Right ventricle myocardium superior (tissue), 1 donor: ENCODE measurements around the gene SYT2. TPM values are rescaled to one million over a fixed set of nuclear protein-coding genes. Genes with fewer than 3 reads are reported as not detected.
"Not testable (repeated sequence)": the region's sequence is repeated elsewhere in the genome, so short reads cannot be mapped to it uniquely, and the experiment has no call there.

ENCODE experiments used
- ATAC-seq: fragments of 200-7000 bp; cut with Tn5 transposase; one replicate; pipeline ENCODE4 v1.9.1; 2020; ENCODE audit warnings: mild to moderate bottlenecking; ENCODE audit not compliant: poor library complexity
- DNase-seq: peaks from one replicate; pipeline ENCODE4 v3.0.0-alpha.2; 2020
- intact Hi-C: fragments of 100-400 bp; cut with DNase I; formaldehyde crosslinking; loops from one replicate; pipeline ENCODE4 v1.11.2; 2022
- total RNA-seq: library from RNA; stranded (reverse); fragmentation: NEBNext Ultra II Directional; extraction: Animal tissue kit (Norgen Biotek cat#: 25700); gene quantifications from one replicate; pipeline ENCODE4 v1.2.1, GENCODE V29; 2021
- donor health status: DM: no; HTN: yes; CAD: no; lungs with severe emphysema.

SYT2 gene
- total RNA-seq, 1 donor from 2014 or later: not detected

GRCh38 chr1:202656951-202657646, 53.2 kb downstream of the SYT2 start:
- no peak for DNase-seq
- intact Hi-C loops: no loop called here
- ATAC-seq: no peak

DNA sequence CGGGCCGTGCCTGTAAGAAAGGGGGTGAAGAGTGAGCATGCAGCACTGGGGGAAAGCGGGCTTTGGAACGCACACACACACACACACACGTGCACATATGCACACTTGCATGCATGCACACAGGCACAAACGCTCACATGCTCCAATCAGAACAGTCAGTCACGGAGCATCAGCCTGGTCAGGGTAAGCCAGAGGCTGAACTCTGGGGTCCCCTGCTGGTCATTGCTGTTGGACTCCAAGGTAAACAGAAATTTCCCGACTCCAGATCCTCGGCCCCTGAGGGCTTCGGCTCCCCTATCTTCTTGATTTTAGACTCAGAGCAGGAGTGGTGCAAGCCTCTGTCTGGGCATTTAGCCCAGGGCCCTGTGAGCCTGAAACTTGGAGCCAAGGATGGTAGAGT, 54.2 kb downstream of the SYT2 start:
- peak; percentile 58 for ATAC-seq

GRCh38 chr1:202654079-202654478, 56.2 kb downstream of the SYT2 start:
- intact Hi-C loops: no loop called here
- no peak for ATAC-seq
- DNase-seq: no peak

More for the DNA sequence above, 54.2 kb downstream of the SYT2 start:
- DNase-seq: no peak
- intact Hi-C loops: no loop called here

DNA sequence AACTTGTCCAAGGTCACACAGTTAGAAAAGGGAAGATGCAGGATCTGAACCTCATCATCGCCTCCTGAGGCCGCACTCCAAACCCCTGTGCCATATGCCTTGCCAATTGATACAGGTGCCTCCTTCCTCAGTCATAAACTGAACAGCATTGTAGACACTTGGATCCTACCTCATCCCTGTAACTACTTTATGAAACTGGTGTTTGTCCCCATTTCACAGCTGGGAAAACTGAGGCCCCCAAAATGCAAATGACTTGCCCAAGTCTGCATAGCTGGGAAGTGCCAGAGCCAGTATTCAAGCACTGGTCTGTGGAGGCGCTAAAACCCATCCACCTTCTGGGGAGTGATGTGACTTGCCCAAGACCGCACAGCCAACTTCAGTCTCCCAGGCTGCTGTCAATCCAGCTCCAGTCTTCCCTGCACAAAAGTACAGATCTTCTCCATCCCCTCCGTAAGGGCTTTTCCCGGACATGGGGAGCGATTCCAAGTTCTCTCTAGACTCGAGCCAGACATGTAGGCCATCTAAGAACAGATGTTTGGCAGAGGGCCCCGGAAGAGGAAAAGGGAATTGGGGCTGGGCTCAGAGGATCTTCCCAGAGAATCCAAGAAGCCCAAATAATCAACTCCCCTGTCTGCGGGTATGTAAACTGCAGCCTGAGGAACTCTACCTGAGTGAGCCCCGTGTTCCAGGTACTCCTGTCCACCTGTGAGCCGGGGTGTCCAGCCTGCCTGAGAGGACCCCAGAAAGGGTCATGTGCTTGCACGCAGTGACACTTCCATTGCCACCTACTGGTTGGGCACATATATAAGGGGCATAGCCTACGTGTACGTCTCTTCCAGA, 60.5 kb downstream of the SYT2 start:
- DNase-seq: no peak
- ATAC-seq: no peak
- intact Hi-C loops: no loop called here

- ATAC-seq (no peak), DNase-seq (no peak)
- intact Hi-C loops: no loop called here
These were observed 61.5 kb downstream of the SYT2 start for GRCh38 chr1:202648605-202649226.

DNA sequence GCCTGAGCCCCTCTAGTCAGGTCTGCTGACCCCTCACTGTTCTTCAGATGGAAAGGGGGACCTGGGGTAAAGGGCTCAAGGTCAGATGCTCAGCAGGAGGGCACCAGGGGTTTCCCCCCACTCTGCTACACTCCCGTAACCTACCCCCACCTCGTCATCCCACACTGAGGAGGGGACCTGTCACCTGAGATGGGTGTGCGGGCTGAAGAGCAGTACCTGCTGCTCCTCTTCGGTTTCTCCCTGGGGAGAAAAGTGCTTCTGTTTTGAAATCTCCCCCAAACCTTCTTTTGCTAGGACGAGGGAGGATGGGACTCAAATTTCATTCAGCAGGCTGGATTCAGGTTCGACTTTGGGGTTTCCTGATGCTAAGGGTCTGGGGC, 65.2 kb downstream of the SYT2 start:
- DNase-seq (no peak), ATAC-seq (no peak)
- intact Hi-C loops: no loop called here

DNA sequence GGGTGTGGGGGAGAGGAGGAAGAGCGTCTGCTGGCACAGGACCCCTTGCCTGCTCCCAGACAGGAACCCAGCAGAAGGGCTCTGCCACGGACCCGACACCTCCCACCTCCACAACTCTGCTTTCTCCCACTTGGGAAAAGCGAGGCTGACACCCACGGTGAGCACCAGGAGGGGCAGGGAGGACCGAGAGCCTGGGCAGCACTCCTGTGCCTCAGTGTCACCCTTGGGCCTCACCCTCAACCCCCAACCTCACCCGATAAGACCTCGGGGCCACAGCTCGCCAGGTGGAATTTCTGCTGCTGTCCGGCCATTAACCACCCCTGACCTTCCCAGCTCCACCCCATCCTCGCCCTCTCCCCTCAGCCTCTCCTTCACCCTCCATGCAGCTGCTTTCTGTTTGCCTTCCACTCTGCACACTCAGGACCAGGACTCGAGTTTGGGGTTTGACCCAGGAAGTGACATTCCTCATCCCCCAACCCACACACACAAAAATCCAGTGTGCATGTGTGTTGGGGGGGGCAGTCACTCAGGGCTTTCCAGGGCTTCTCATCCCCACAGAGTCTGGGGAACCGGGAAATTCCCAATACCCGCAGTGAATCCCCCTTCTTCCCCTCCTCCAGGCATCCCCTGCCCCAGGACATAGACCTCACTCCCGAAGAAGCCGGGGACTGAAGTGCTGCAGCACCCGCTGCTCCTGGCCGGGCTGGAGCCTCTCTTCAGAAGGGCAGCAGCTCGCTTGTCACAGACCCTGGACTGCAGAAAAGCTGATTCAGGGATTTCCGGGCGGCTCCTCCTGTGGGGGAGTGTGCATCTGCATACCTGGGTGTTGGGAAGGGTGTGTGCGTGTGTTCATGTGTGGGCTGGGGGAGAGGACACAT, 65.8 kb downstream of the SYT2 start:
- ATAC-seq: no peak
- intact Hi-C loops: no loop called here
- DNase-seq: no peak

- intact Hi-C loops: no loop called here
- peak; percentile 30 for ATAC-seq
- DNase-seq: no peak
These were observed 66.6 kb downstream of the SYT2 start for GRCh38 chr1:202643397-202644218.

DNA sequence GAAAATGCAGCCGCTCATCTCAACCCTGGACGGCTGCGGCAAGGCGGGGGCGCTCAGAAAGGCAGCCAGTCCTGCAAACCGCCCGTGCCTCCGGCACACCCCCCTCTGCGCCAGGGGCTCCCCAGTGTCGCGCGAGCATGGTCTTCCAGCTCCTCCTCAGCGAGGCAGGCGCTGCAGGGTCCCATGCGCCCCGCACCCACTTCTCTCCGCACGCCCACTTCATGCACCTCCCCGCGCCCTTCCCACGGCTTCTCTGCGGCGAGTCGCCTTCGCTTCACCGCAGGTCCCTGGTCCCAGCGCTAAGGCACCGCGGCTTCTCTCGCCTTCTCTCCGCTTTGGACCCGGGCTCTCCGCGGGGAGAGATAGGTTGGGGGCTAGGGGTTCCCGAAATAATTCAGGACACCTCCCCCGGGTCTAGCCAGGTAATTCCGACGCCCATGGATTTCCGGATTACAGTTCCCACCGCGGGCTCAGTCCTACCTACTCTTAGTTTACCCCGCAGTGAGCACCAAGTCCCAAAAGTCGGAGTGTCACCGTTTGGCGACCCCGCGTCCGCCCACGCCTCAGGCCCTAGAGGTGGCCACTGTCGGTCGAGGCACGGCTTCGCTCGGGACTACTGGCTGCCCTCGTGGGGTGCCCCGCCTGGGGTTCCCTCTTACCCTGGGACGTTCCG, 67.5 kb downstream of the SYT2 start:
- DNase-seq (no peak), ATAC-seq (peak; percentile 18)
- intact Hi-C loops: no loop called here

- DNase-seq: no peak
- intact Hi-C loops: no loop called here
- ATAC-seq: no peak
These were observed 68.0 kb downstream of the SYT2 start for GRCh38 chr1:202642212-202642611.

DNA sequence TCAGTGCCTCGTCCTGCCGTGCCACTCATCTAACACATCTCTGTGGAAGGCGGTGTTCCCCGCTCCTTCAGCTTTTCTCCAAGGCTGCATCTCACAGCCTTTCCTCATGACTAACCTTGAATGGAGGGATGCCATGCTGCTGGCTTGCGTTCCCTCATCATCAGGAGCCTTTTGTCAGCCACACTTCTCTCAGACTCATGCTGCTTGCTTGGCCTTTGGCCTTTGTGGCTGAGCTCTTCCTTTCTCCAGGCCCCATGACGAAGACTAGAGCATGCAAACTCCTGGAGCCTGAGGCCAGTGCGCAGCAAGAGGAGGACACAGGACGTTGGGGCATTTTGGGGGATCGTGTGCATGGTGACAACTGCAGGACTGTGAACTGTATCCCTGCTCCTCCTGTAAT, 70.8 kb downstream of the SYT2 start:
- DNase-seq (no peak), ATAC-seq (no peak)
- intact Hi-C loops: no loop called here

- ATAC-seq: peak; percentile 56
- intact Hi-C loops, DNase-seq: not testable (repeated sequence)
These were observed 71.5 kb downstream of the SYT2 start for GRCh38 chr1:202638701-202639305.

- intact Hi-C loops: no loop called here
- DNase-seq (no peak), ATAC-seq (no peak)
These were observed 72.1 kb downstream of the SYT2 start for GRCh38 chr1:202638019-202638700.

DNA sequence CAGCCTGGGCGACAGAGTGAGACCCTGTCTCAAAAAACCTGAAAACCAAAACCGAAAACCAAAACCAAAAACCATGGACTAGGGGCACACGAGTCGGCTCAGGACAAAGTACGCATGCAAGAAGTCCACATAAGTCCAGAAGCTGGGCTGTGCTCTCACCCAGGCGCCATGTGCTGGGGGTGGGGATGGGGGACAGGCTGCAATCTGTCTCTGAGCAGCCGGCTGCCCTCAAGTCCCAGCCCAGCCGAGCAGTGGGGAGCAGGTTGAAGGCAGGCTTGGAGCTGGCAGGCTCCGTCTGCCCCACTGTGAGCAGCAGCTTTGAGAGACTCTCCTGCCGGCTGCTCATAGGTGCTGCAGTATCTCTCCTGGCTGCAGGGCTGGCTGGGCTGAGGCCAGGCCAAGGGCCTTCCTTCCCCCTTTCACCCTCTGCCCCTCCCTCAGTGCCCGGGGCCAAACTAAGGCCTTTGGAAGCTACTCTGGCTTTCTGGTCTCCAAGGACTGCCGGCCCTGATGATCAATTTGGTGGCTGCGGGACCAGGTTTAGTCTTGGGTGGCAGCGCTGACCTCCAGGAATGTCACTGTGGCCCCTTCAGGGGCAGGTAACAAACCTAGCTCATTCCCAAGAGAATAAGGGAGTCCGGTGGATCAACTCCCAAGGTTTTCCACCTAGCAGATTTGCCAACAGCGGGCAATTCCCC, 72.8 kb downstream of the SYT2 start:
- intact Hi-C loops, DNase-seq: not testable (repeated sequence)
- peak; percentile 40 for ATAC-seq

GRCh38 chr1:202636171-202636570, 74.1 kb downstream of the SYT2 start:
- DNase-seq, intact Hi-C loops, ATAC-seq: not testable (repeated sequence)

GRCh38 chr1:202632241-202632640, 78.0 kb downstream of the SYT2 start:
- ATAC-seq (no peak), DNase-seq (no peak)
- intact Hi-C loops: no loop called here
